Liver (tissue), 9 donors: ENCODE data around the gene ATL1. TPM values are rescaled to one million over a fixed set of nuclear protein-coding genes. Genes with fewer than 3 reads are reported as not detected.

Source experiments
- DNase-seq: peaks from one replicate; pipeline ENCODE4 v3.0.0-alpha.2; 2017; ENCODE audit warnings: low spot score
- H3K27ac ChIP-seq, 2 donors: one replicate each; pipeline ENCODE4 v1.7.0; 2013; ENCODE audit warnings: inconsistent platforms in 2 of 2, low read length in 2 of 2, control low read depth in 1 of 2, low read depth in 1 of 2, mild to moderate bottlenecking in 1 of 2
- H3K27me3 ChIP-seq, 4 donors: one replicate each; pipeline versions ENCODE4 v1.6.1 to v1.7.0; 2013; ENCODE audit warnings: low read length in 3 of 4, inconsistent platforms in 1 of 4, mild to moderate bottlenecking in 1 of 4, moderate library complexity in 1 of 4; ENCODE audit not compliant: control insufficient read depth in 4 of 4, insufficient read depth in 4 of 4
- H3K36me3 ChIP-seq, 4 donors: one replicate each; pipeline versions ENCODE4 v1.6.1 to v1.7.0; 2013; ENCODE audit warnings: low read length in 3 of 4, mild to moderate bottlenecking in 3 of 4, low read depth in 1 of 4, moderate library complexity in 1 of 4; ENCODE audit not compliant: control insufficient read depth in 4 of 4, insufficient read depth in 3 of 4
- H3K4me1 ChIP-seq, 4 donors: one replicate each; pipeline versions ENCODE4 v1.6.1 to v1.7.0; 2013; ENCODE audit warnings: low read length in 3 of 4, mild to moderate bottlenecking in 3 of 4, moderate library complexity in 1 of 4; ENCODE audit not compliant: control insufficient read depth in 4 of 4, insufficient read depth in 4 of 4
- H3K4me3 ChIP-seq, 3 donors: one replicate each; pipeline versions ENCODE4 v1.6.1 to v1.7.0; 2013; ENCODE audit warnings: low read length in 3 of 3, control low read depth in 1 of 3, low read depth in 1 of 3, mild to moderate bottlenecking in 1 of 3
- H3K9ac ChIP-seq, 2 donors: one replicate each; pipeline ENCODE4 v1.7.0; 2013; ENCODE audit warnings: low read length in 2 of 2, mild to moderate bottlenecking in 2 of 2, moderate library complexity in 2 of 2, control low read depth in 1 of 2, low read depth in 1 of 2
- H3K9me3 ChIP-seq, 4 donors: one replicate each; pipeline versions ENCODE4 v1.6.1 to v1.7.0; 2013; ENCODE audit warnings: low read length in 3 of 4; ENCODE audit not compliant: control insufficient read depth in 4 of 4
- FOXA2 ChIP-seq: IDR thresholded peaks from 2 replicates; pipeline ENCODE4 v1.6.1; 2016; ENCODE audit warnings: antibody characterized with exemption
- GABPA ChIP-seq, 2 donors: IDR thresholded peaks in 1 of 2; conservative IDR thresholded peaks in 1 of 2; 2 replicates each; pipeline ENCODE4 v1.6.1; 2016; ENCODE audit warnings: antibody characterized with exemption in 2 of 2, mild to moderate bottlenecking in 1 of 2, moderate library complexity in 1 of 2
- HNF4A ChIP-seq, 2 donors: conservative IDR thresholded peaks; 2 replicates each; pipeline ENCODE4 v1.6.1; 2016; ENCODE audit warnings: antibody characterized with exemption in 2 of 2, mild to moderate bottlenecking in 2 of 2
- JUND ChIP-seq, 2 donors: IDR thresholded peaks; 2 replicates each; pipeline ENCODE4 v1.6.1; 2016; ENCODE audit warnings: antibody characterized with exemption in 2 of 2
- RAD21 ChIP-seq, 2 donors: IDR thresholded peaks; 2 replicates each; pipeline ENCODE4 v1.6.1; 2016; ENCODE audit warnings: antibody characterized with exemption in 2 of 2, mild to moderate bottlenecking in 2 of 2
- RXRA ChIP-seq, 2 donors: IDR thresholded peaks; 2 replicates each; pipeline ENCODE4 v1.6.1; 2017 to 2018; ENCODE audit warnings: antibody characterized with exemption in 2 of 2, mild to moderate bottlenecking in 1 of 2
- TAF1 ChIP-seq: conservative IDR thresholded peaks from 2 replicates; pipeline ENCODE4 v1.6.1; 2016; ENCODE audit warnings: antibody characterized with exemption, mild to moderate bottlenecking
- WGBS: extraction: QIAGEN DNeasy Blood & Tissue Kit; methylation state at CpG from one replicate; pipeline ENCODE4 v1.1.7; 2013; 5-methylcytosine and 5-hydroxymethylcytosine counted together
- polyA plus RNA-seq, 2 donors: library from polyadenylated mRNA; stranded (reverse) in 1 of 2; unstranded in 1 of 2; fragments of 200-250 nt in 1 of 2; fragments of >200 nt in 1 of 2; fragmentation: Nextera tagmentation in 1 of 2; extraction: Ambion mirVana in 1 of 2; gene quantifications; one replicate each; pipeline versions ENCODE4 v1.2.1 to v1.2.3, GENCODE V29; 2013 to 2015
- total RNA-seq, 2 donors: library from RNA; depleted of rRNA; stranded (reverse); fragments of >200 nt; gene quantifications; one replicate each; pipeline ENCODE4 v1.2.3, GENCODE V29; 2014
- TF ChIP-seq, protein P1 (sequence below): fragments of 150-350 bp; IDR thresholded peaks from 2 replicates; pipeline ENCODE4 v1.5.1; 2017; ENCODE audit warnings: improper control_type of control experiment, low read depth, low read length; ENCODE audit not compliant: missing input control
- TF ChIP-seq, protein P2 (sequence below): IDR thresholded peaks from 2 replicates; pipeline ENCODE4 v1.6.1; 2016; ENCODE audit warnings: antibody characterized with exemption
- TF ChIP-seq, protein P3 (sequence below): IDR thresholded peaks from 2 replicates; pipeline ENCODE4 v1.6.1; 2016; ENCODE audit warnings: antibody characterized with exemption, mild to moderate bottlenecking
- donor health status: healthy.
- donor health status: healthy.
- donor health status: healthy.
- donor health status: healthy.
- donor health status: healthy.

ATL1 gene
- total and polyA plus RNA-seq, 4 donors = 0.17 to 0.79 (median 0.47) TPM

DNA sequence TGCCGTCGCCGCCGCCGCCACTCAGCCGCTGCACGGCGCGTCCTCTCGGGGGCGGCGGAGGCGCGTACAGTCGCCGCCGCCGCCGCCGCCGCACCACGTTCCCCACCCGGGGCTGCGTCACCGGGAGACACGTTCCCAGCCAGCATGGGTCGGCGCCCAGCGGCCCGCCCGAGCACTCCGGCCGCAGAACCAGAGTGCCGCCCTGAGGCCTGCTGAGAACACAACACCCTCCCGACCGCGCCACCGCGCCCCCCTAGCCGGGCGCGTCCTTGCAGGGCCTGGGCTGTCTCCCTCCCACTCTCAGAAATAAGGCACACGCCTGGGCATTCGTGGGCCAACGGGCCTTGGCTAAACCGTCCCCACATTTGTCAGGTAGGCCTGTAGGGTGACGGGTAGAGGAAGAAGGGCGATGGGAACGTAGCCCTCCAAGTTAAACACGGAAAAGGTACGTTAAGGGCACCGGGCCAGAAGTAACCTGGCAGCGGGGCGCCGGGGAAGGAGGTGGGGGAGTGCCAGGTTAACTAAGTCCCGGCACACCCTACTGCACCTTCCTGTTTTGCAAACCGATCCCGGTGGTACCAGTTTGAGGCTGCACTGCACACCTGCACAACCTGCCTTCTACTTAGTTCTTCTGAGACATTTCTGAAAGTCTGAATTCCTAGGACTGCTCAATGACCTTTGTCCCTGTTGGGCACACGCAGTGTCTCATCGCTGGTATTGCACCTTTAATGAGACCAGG lies 27.3 kb upstream of the ATL1 start, which contains the start of gene MAP4K5:
TSS of gene MAP4K5 (minus strand) at position 68 of the 739 bp plus-strand sequence. CDS start 520 bp downstream, outside the sequence.
- Histone ChIP-seq H3K27me3 (no peaks in the 10 kb centered on the region), H3K9me3 (no peaks in the 10 kb centered on the region), H3K4me1 (peaks cover 3 to 25% (median 13%) of the 10 kb centered on the region in 4 donors), H3K4me3 (peak within 1 kb of the TSS; percentile 84 to 100 (median 84)), H3K9ac (peak within 1 kb of the TSS; percentile 44 to 65), H3K36me3 (peaks cover 0 to 2% (median 0%) of the 10 kb centered on the region in 4 donors), H3K27ac (peak within 1 kb of the TSS; percentile 87 to 88)
- under 1% methylated on average over 60 of the region's 60 CpGs for WGBS
- peak in 1 of 2 donors; percentile 5 for TF ChIP-seq HNF4A (conservative IDR thresholded peaks at IDR 0.05)
- TF ChIP-seq RAD21 (IDR thresholded peaks at IDR 0.05) = peak; percentile 88 to 93
- TF ChIP-seq, protein P1, sequence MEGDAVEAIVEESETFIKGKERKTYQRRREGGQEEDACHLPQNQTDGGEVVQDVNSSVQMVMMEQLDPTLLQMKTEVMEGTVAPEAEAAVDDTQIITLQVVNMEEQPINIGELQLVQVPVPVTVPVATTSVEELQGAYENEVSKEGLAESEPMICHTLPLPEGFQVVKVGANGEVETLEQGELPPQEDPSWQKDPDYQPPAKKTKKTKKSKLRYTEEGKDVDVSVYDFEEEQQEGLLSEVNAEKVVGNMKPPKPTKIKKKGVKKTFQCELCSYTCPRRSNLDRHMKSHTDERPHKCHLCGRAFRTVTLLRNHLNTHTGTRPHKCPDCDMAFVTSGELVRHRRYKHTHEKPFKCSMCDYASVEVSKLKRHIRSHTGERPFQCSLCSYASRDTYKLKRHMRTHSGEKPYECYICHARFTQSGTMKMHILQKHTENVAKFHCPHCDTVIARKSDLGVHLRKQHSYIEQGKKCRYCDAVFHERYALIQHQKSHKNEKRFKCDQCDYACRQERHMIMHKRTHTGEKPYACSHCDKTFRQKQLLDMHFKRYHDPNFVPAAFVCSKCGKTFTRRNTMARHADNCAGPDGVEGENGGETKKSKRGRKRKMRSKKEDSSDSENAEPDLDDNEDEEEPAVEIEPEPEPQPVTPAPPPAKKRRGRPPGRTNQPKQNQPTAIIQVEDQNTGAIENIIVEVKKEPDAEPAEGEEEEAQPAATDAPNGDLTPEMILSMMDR = peak; percentile 91
- TF ChIP-seq JUND (IDR thresholded peaks at IDR 0.05) = no peak
- no peak for TF ChIP-seq FOXA2
- peak; percentile 91 for DNase-seq

DNA sequence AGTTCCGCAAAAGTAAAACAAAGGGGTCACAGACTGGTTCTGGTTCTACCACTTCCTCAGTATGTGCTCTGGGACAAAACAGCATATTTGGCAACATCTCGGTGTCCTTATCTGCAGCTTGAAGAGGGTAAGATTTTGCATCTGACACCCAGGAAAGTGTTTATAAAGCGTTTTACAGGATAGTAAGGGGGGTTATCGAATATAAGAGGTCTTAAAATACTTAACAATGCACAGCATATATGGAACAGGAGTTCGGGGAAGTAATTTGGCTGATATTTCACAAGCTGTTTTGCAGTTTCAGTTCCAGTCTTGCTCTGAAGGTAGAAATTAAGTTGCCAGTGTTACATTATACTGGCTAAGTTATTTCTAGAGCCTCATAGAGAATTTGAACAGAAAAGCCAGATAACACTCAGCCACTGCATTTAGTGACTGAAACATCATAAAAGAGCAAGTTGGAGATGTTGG lies 26.7 kb upstream of the ATL1 start:
- Histone ChIP-seq H3K4me3 (peak overlapping the region in 2 of 3 donors; percentile 60 to 100), H3K27me3 (no peaks in the 10 kb centered on the region), H3K9ac (no peak overlapping the region), H3K27ac (no peak overlapping the region), H3K9me3 (no peaks in the 10 kb centered on the region), H3K4me1 (peaks cover 3 to 25% (median 13%) of the 10 kb centered on the region in 4 donors), H3K36me3 (peaks cover 0 to 2% (median 0%) of the 10 kb centered on the region in 4 donors)
- DNase-seq = no peak
- TF ChIP-seq FOXA2 (no peak), RXRA (IDR thresholded peaks at IDR 0.05) (no peak), TAF1 (no peak), RAD21 (IDR thresholded peaks at IDR 0.05) (no peak), GABPA (IDR thresholded peaks at IDR 0.05 in 1 of 2, conservative IDR thresholded peaks at IDR 0.05 in 1 of 2) (no peak)
- TF ChIP-seq, protein P2, sequence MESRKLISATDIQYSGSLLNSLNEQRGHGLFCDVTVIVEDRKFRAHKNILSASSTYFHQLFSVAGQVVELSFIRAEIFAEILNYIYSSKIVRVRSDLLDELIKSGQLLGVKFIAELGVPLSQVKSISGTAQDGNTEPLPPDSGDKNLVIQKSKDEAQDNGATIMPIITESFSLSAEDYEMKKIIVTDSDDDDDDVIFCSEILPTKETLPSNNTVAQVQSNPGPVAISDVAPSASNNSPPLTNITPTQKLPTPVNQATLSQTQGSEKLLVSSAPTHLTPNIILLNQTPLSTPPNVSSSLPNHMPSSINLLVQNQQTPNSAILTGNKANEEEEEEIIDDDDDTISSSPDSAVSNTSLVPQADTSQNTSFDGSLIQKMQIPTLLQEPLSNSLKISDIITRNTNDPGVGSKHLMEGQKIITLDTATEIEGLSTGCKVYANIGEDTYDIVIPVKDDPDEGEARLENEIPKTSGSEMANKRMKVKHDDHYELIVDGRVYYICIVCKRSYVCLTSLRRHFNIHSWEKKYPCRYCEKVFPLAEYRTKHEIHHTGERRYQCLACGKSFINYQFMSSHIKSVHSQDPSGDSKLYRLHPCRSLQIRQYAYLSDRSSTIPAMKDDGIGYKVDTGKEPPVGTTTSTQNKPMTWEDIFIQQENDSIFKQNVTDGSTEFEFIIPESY = no peak
- TF ChIP-seq, protein P3, sequence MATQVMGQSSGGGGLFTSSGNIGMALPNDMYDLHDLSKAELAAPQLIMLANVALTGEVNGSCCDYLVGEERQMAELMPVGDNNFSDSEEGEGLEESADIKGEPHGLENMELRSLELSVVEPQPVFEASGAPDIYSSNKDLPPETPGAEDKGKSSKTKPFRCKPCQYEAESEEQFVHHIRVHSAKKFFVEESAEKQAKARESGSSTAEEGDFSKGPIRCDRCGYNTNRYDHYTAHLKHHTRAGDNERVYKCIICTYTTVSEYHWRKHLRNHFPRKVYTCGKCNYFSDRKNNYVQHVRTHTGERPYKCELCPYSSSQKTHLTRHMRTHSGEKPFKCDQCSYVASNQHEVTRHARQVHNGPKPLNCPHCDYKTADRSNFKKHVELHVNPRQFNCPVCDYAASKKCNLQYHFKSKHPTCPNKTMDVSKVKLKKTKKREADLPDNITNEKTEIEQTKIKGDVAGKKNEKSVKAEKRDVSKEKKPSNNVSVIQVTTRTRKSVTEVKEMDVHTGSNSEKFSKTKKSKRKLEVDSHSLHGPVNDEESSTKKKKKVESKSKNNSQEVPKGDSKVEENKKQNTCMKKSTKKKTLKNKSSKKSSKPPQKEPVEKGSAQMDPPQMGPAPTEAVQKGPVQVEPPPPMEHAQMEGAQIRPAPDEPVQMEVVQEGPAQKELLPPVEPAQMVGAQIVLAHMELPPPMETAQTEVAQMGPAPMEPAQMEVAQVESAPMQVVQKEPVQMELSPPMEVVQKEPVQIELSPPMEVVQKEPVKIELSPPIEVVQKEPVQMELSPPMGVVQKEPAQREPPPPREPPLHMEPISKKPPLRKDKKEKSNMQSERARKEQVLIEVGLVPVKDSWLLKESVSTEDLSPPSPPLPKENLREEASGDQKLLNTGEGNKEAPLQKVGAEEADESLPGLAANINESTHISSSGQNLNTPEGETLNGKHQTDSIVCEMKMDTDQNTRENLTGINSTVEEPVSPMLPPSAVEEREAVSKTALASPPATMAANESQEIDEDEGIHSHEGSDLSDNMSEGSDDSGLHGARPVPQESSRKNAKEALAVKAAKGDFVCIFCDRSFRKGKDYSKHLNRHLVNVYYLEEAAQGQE = no peak
- 26% methylated on average over 5 of the region's 5 CpGs for WGBS
